ENCODE results near the gene CDH22. TPM values are rescaled to one million over a fixed set of nuclear protein-coding genes. Genes with fewer than 3 reads are reported as not detected.

The CDH22 gene
- total and polyA plus RNA-seq, 2 donors (not counting 1 experiment from before 2014, with no cell fraction given), result not detected

- no peaks in the 10 kb centered on the region for H3K36me3 ChIP-seq (ENCODE audit: control insufficient read depth, insufficient read depth, low read length)
- TF ChIP-seq, protein P1, sequence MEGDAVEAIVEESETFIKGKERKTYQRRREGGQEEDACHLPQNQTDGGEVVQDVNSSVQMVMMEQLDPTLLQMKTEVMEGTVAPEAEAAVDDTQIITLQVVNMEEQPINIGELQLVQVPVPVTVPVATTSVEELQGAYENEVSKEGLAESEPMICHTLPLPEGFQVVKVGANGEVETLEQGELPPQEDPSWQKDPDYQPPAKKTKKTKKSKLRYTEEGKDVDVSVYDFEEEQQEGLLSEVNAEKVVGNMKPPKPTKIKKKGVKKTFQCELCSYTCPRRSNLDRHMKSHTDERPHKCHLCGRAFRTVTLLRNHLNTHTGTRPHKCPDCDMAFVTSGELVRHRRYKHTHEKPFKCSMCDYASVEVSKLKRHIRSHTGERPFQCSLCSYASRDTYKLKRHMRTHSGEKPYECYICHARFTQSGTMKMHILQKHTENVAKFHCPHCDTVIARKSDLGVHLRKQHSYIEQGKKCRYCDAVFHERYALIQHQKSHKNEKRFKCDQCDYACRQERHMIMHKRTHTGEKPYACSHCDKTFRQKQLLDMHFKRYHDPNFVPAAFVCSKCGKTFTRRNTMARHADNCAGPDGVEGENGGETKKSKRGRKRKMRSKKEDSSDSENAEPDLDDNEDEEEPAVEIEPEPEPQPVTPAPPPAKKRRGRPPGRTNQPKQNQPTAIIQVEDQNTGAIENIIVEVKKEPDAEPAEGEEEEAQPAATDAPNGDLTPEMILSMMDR (conservative IDR thresholded peaks at IDR 0.05 in 1 of 2, IDR thresholded peaks at IDR 0.05 in 1 of 2; ENCODE audit: low read depth in 1 of 2, low read length in 2 of 2), result no peak
- TF ChIP-seq EZH2 (IDR thresholded peaks at IDR 0.05; ENCODE audit: low read length, missing control alignments), result no peak
- H3K4me3 ChIP-seq (replicated peaks in 1 of 4; ENCODE audit: control extremely low read depth in 1 of 4, insufficient read depth in 1 of 4, low read depth in 3 of 4, low read length in 4 of 4), result no peak overlapping the region
- H3K4me1 ChIP-seq (ENCODE audit: control insufficient read depth, extremely low read depth, insufficient read depth, low read length), result no peaks in the 10 kb centered on the region
- no peak overlapping the region for H3K9ac ChIP-seq (ENCODE audit: insufficient read depth, low read length)
- no peak for DNase-seq (ENCODE audit: low read depth in 2 of 2)
- no peak overlapping the region for H3K27ac ChIP-seq (ENCODE audit: insufficient read depth, low read length)
- no peak overlapping the region for H2AFZ ChIP-seq (ENCODE audit: low read length)
- no peak overlapping the region for H3K4me2 ChIP-seq (ENCODE audit: extremely low read depth, insufficient read depth, low read length)
- H3K79me2 ChIP-seq (ENCODE audit: control insufficient read depth, insufficient read depth, low read length), result no peaks in the 10 kb centered on the region
- peaks cover 6% of the 10 kb centered on the region for H3K27me3 ChIP-seq (ENCODE audit: control insufficient read depth, insufficient read depth, low read length)
- no peaks in the 10 kb centered on the region for H3K9me3 ChIP-seq (ENCODE audit: control insufficient read depth, insufficient read depth, low read depth, low read length)
- no peaks in the 10 kb centered on the region for H4K20me1 ChIP-seq (ENCODE audit: control insufficient read depth, extremely low read depth, insufficient read depth, low read length)
Observed at GRCh38 chr20:46286382-46286781, 21.9 kb downstream of the CDH22 start.

DNA sequence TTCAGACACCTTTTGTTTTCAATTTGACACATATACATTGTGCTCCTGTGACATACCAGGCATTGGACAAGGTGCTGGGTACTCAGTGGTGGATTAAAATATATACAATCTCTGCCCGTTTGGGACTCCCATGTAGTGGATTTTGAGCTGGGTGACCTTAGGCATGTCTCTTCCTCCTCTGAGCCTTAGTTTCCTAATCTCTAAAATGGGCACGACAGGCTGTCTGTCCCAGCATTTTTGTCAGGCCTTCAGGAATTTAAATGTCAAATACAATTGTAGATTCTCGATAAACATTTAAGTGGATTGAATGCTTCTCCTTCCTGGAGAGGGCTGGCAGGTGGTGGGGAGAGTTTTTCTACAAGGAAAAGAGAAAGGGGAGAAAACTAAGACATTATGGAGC, 22.6 kb downstream of the CDH22 start:
- H3K4me1 ChIP-seq (ENCODE audit: control insufficient read depth, extremely low read depth, insufficient read depth, low read length), result no peaks in the 10 kb centered on the region
- no peaks in the 10 kb centered on the region for H3K79me2 ChIP-seq (ENCODE audit: control insufficient read depth, insufficient read depth, low read length)
- H3K36me3 ChIP-seq (ENCODE audit: control insufficient read depth, insufficient read depth, low read length), result no peaks in the 10 kb centered on the region
- peaks cover 6% of the 10 kb centered on the region for H3K27me3 ChIP-seq (ENCODE audit: control insufficient read depth, insufficient read depth, low read length)
- no peak overlapping the region for H3K4me3 ChIP-seq (replicated peaks in 1 of 4; ENCODE audit: control extremely low read depth in 1 of 4, insufficient read depth in 1 of 4, low read depth in 3 of 4, low read length in 4 of 4)
- no peak overlapping the region for H3K4me2 ChIP-seq (ENCODE audit: extremely low read depth, insufficient read depth, low read length)
- no peak overlapping the region for H3K27ac ChIP-seq (ENCODE audit: insufficient read depth, low read length)
- no peak overlapping the region for H2AFZ ChIP-seq (ENCODE audit: low read length)
- no peaks in the 10 kb centered on the region for H3K9me3 ChIP-seq (ENCODE audit: control insufficient read depth, insufficient read depth, low read depth, low read length)
- H4K20me1 ChIP-seq (ENCODE audit: control insufficient read depth, extremely low read depth, insufficient read depth, low read length), result peaks cover under 1% of the 10 kb centered on the region
- no peak overlapping the region for H3K9ac ChIP-seq (ENCODE audit: insufficient read depth, low read length)
- DNase-seq (ENCODE audit: low read depth in 2 of 2), result no peak
- no peak for TF ChIP-seq EZH2 (IDR thresholded peaks at IDR 0.05; ENCODE audit: low read length, missing control alignments)
- TF ChIP-seq, protein P1 (conservative IDR thresholded peaks at IDR 0.05 in 1 of 2, IDR thresholded peaks at IDR 0.05 in 1 of 2; ENCODE audit: low read depth in 1 of 2, low read length in 2 of 2), result no peak

GRCh38 chr20:46285072-46285471, 23.2 kb downstream of the CDH22 start:
- Histone ChIP-seq H3K9me3 (ENCODE audit: control insufficient read depth, insufficient read depth, low read depth, low read length) (no peaks in the 10 kb centered on the region), H4K20me1 (ENCODE audit: control insufficient read depth, extremely low read depth, insufficient read depth, low read length) (peaks cover 3% of the 10 kb centered on the region), H3K27me3 (ENCODE audit: control insufficient read depth, insufficient read depth, low read length) (peaks cover 6% of the 10 kb centered on the region), H3K27ac (ENCODE audit: insufficient read depth, low read length) (no peak overlapping the region), H3K9ac (ENCODE audit: insufficient read depth, low read length) (no peak overlapping the region), H3K4me1 (ENCODE audit: control insufficient read depth, extremely low read depth, insufficient read depth, low read length) (no peaks in the 10 kb centered on the region), H3K36me3 (ENCODE audit: control insufficient read depth, insufficient read depth, low read length) (no peaks in the 10 kb centered on the region), H3K4me3 (replicated peaks in 1 of 4; ENCODE audit: control extremely low read depth in 1 of 4, insufficient read depth in 1 of 4, low read depth in 3 of 4, low read length in 4 of 4) (no peak overlapping the region), H3K79me2 (ENCODE audit: control insufficient read depth, insufficient read depth, low read length) (no peaks in the 10 kb centered on the region), H3K4me2 (ENCODE audit: extremely low read depth, insufficient read depth, low read length) (no peak overlapping the region), H2AFZ (ENCODE audit: low read length) (no peak overlapping the region)
- no peak for DNase-seq (ENCODE audit: low read depth in 2 of 2)
- TF ChIP-seq, protein P1 (conservative IDR thresholded peaks at IDR 0.05 in 1 of 2, IDR thresholded peaks at IDR 0.05 in 1 of 2; ENCODE audit: low read depth in 1 of 2, low read length in 2 of 2), result no peak
- no peak for TF ChIP-seq EZH2 (IDR thresholded peaks at IDR 0.05; ENCODE audit: low read length, missing control alignments)
